SK-N-MC (cell line): Measurements from ENCODE around the gene GLB1L3.

Experiments
- EZH2 ChIP-seq: fragments of 200-600 bp; sonication (generic); IDR thresholded peaks from one replicate; pipeline ENCODE4 v1.6.1; 2017; ENCODE audit warnings: antibody characterized with exemption
- FOXP2 ChIP-seq: optimal IDR thresholded peaks from 2 replicates; pipeline ENCODE3; 2011; ENCODE audit warnings: mild to moderate bottlenecking, moderate library complexity; ENCODE audit not compliant: insufficient read depth; ENCODE audit errors: extremely low read length, control extremely low read depth
- POLR2AphosphoS5 ChIP-seq: IDR thresholded peaks from 2 replicates; pipeline ENCODE4 v1.6.1; 2012; ENCODE audit warnings: mild to moderate bottlenecking, low read depth, low read length, borderline replicate concordance

- TF ChIP-seq POLR2AphosphoS5 (no peak), EZH2 (no peak), FOXP2 (no peak)
These were observed 60.9 kb downstream of the GLB1L3 start for GRCh38 chr11:134337051-134337450.
